ENCODE measurements around the gene WBP2NL.

Gene WBP2NL

GRCh38 chr22:41970601-41971000, 28.0 kb upstream of the WBP2NL start:
- DNase-seq (no peak), ATAC-seq (replicated peaks) (no peak)
- peaks cover 0 to 9% of the 10 kb centered on the region in 2 donors for H3K4me1 Mint-ChIP-seq
- peaks cover 18 to 40% of the 10 kb centered on the region in 2 donors for H3K27me3 Mint-ChIP-seq
- no peaks in the 10 kb centered on the region for H3K9me3 Mint-ChIP-seq
- H3K4me3 Mint-ChIP-seq = no peak overlapping the region
- H3K27ac Mint-ChIP-seq = peak overlapping the region; percentile 11
- H3K36me3 Mint-ChIP-seq = no peaks in the 10 kb centered on the region

- Mint-ChIP-seq H3K27ac (no peak overlapping the region), H3K27me3 (peaks cover 25 to 48% of the 10 kb centered on the region in 2 donors), H3K9me3 (no peaks in the 10 kb centered on the region), H3K4me3 (no peak overlapping the region), H3K4me1 (peaks cover 7 to 16% of the 10 kb centered on the region in 2 donors), H3K36me3 (no peaks in the 10 kb centered on the region)
- ATAC-seq (replicated peaks) (no peak), DNase-seq (no peak)
Observed at GRCh38 chr22:41971431-41971830, 27.2 kb upstream of the WBP2NL start.

GRCh38 chr22:41974691-41975290, 23.8 kb upstream of the WBP2NL start:
- no peaks in the 10 kb centered on the region for H3K9me3 Mint-ChIP-seq
- peaks cover 19 to 24% of the 10 kb centered on the region in 2 donors for H3K4me1 Mint-ChIP-seq
- peaks cover 0 to 1% of the 10 kb centered on the region in 2 donors for H3K36me3 Mint-ChIP-seq
- ATAC-seq (replicated peaks) = no peak
- H3K4me3 Mint-ChIP-seq = no peak overlapping the region
- no peak overlapping the region for H3K27ac Mint-ChIP-seq
- DNase-seq = no peak
- H3K27me3 Mint-ChIP-seq = peaks cover 45 to 75% of the 10 kb centered on the region in 2 donors

GRCh38 chr22:41975299-41976069, 23.1 kb upstream of the WBP2NL start:
- H3K4me1 Mint-ChIP-seq = peaks cover 19 to 24% of the 10 kb centered on the region in 2 donors
- no peaks in the 10 kb centered on the region for H3K9me3 Mint-ChIP-seq
- ATAC-seq (replicated peaks) (no peak), DNase-seq (no peak)
- peaks cover 45 to 74% of the 10 kb centered on the region in 2 donors for H3K27me3 Mint-ChIP-seq
- peaks cover 0 to 1% of the 10 kb centered on the region in 2 donors for H3K36me3 Mint-ChIP-seq
- no peak overlapping the region for H3K27ac Mint-ChIP-seq
- peak overlapping the region; percentile 20 to 55 for H3K4me3 Mint-ChIP-seq

- no peak overlapping the region for H3K27ac Mint-ChIP-seq
Observed at GRCh38 chr22:41976070-41976901, 22.3 kb upstream of the WBP2NL start.

GRCh38 chr22:41976961-41977566, 21.5 kb upstream of the WBP2NL start:
- Mint-ChIP-seq H3K27me3 (peaks cover 38 to 65% of the 10 kb centered on the region in 2 donors), H3K36me3 (peaks cover 0 to 1% of the 10 kb centered on the region in 2 donors), H3K9me3 (no peaks in the 10 kb centered on the region), H3K4me3 (peak overlapping the region; percentile 43 to 61), H3K4me1 (peaks cover 19 to 28% of the 10 kb centered on the region in 2 donors), H3K27ac (no peak overlapping the region)
- ATAC-seq (replicated peaks) (peak; percentile 35 to 48), DNase-seq (no peak)

More at GRCh38 chr22:41976070-41976901, 22.3 kb upstream of the WBP2NL start:
- peak; percentile 57 to 58 for ATAC-seq (replicated peaks)
- Mint-ChIP-seq H3K9me3 (no peaks in the 10 kb centered on the region), H3K27me3 (peaks cover 45 to 66% of the 10 kb centered on the region in 2 donors), H3K4me1 (peaks cover 19 to 28% of the 10 kb centered on the region in 2 donors), H3K36me3 (peaks cover 0 to 1% of the 10 kb centered on the region in 2 donors), H3K4me3 (peak overlapping the region; percentile 20 to 55)
- no peak for DNase-seq

GRCh38 chr22:41978732-41979131, 19.9 kb upstream of the WBP2NL start:
- DNase-seq = no peak

GRCh38 chr22:41979423-41980250, 19.0 kb upstream of the WBP2NL start:
- no peak overlapping the region for H3K27ac Mint-ChIP-seq

More at GRCh38 chr22:41978732-41979131, 19.9 kb upstream of the WBP2NL start:
- H3K9me3 Mint-ChIP-seq = no peaks in the 10 kb centered on the region
- no peak for ATAC-seq (replicated peaks)
- H3K27me3 Mint-ChIP-seq = peaks cover 31 to 61% of the 10 kb centered on the region in 2 donors
- no peak overlapping the region for H3K27ac Mint-ChIP-seq
- H3K4me3 Mint-ChIP-seq = no peak overlapping the region
- H3K36me3 Mint-ChIP-seq = peaks cover 0 to 1% of the 10 kb centered on the region in 2 donors
- peaks cover 19 to 25% of the 10 kb centered on the region in 2 donors for H3K4me1 Mint-ChIP-seq

GRCh38 chr22:41982865-41983264, 15.7 kb upstream of the WBP2NL start:
- ATAC-seq (replicated peaks) = no peak
- Mint-ChIP-seq H3K4me3 (no peak overlapping the region), H3K36me3 (peaks cover 0 to 1% of the 10 kb centered on the region in 2 donors), H3K27me3 (peaks cover 22 to 47% of the 10 kb centered on the region in 2 donors), H3K4me1 (peaks cover 5 to 11% of the 10 kb centered on the region in 2 donors), H3K9me3 (no peaks in the 10 kb centered on the region), H3K27ac (no peak overlapping the region)
- DNase-seq = no peak

More at GRCh38 chr22:41979423-41980250, 19.0 kb upstream of the WBP2NL start:
- no peak overlapping the region for H3K4me3 Mint-ChIP-seq
- H3K27me3 Mint-ChIP-seq = peaks cover 31 to 55% of the 10 kb centered on the region in 2 donors
- peaks cover 0 to 1% of the 10 kb centered on the region in 2 donors for H3K36me3 Mint-ChIP-seq
- ATAC-seq (replicated peaks) (peak; percentile 68 to 72), DNase-seq (no peak)
- peaks cover 19 to 25% of the 10 kb centered on the region in 2 donors for H3K4me1 Mint-ChIP-seq
- H3K9me3 Mint-ChIP-seq = no peaks in the 10 kb centered on the region

GRCh38 chr22:41983513-41984405, 14.8 kb upstream of the WBP2NL start:
- H3K4me1 Mint-ChIP-seq = peaks cover 5 to 11% of the 10 kb centered on the region in 2 donors
- DNase-seq = no peak
- no peak for ATAC-seq (replicated peaks)
- H3K27ac Mint-ChIP-seq = no peak overlapping the region
- no peaks in the 10 kb centered on the region for H3K36me3 Mint-ChIP-seq
- peaks cover 21 to 44% of the 10 kb centered on the region in 2 donors for H3K27me3 Mint-ChIP-seq
- no peaks in the 10 kb centered on the region for H3K9me3 Mint-ChIP-seq
- H3K4me3 Mint-ChIP-seq = no peak overlapping the region

GRCh38 chr22:41987276-41987675, 11.3 kb upstream of the WBP2NL start:
- H3K9me3 Mint-ChIP-seq = no peaks in the 10 kb centered on the region
- H3K4me3 Mint-ChIP-seq = no peak overlapping the region
- peaks cover 27 to 35% of the 10 kb centered on the region in 2 donors for H3K27me3 Mint-ChIP-seq
- H3K36me3 Mint-ChIP-seq = no peaks in the 10 kb centered on the region
- DNase-seq = no peak
- no peak for ATAC-seq (replicated peaks)
- no peaks in the 10 kb centered on the region for H3K4me1 Mint-ChIP-seq
- H3K27ac Mint-ChIP-seq = no peak overlapping the region

GRCh38 chr22:41989246-41989645, 9.3 kb upstream of the WBP2NL start:
- no peaks in the 10 kb centered on the region for H3K36me3 Mint-ChIP-seq
- DNase-seq (no peak), ATAC-seq (replicated peaks) (no peak)
- H3K4me1 Mint-ChIP-seq = no peaks in the 10 kb centered on the region
- H3K9me3 Mint-ChIP-seq = no peaks in the 10 kb centered on the region
- peaks cover 26 to 32% of the 10 kb centered on the region in 2 donors for H3K27me3 Mint-ChIP-seq
- no peak overlapping the region for H3K4me3 Mint-ChIP-seq
- no peak overlapping the region for H3K27ac Mint-ChIP-seq

Measured in stimulated activated naive B cell treated with anti-CD40 and anti-IgM and Interleukin-4, amounts not matched to agents 10 μg/mL and 1 μg/mL and 100 μg/mL, for 72 hours (primary cell).